HG03139 (cell line): ENCODE data around the gene TMEM198.

Source experiments
- ATAC-seq: cut with Tn5 transposase; IDR thresholded peaks from one replicate; pipeline ENCODE4 v1.9.1; 2021; ENCODE audit not compliant: unreplicated experiment

Gene TMEM198

DNA sequence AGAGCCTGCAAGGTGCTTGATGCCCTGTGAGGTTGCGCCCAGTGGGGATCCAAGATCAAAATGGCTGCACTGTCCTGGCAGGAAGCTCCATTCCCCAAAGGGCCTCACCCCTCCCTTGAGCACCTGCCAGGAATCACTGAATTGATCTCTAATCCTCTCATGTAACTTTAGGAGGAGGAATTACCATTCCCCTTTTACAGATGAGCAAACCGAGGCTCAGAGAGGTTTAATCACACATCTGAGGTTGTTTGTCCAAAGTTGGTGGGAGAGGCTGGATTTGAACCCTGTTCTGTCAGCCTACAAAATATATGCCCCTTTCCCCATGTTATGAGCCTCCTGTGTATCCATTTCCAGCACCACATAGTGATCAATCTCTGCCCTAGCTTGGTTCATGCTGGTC lies 19.0 kb upstream of the TMEM198 start:
- ATAC-seq, result no peak

DNA sequence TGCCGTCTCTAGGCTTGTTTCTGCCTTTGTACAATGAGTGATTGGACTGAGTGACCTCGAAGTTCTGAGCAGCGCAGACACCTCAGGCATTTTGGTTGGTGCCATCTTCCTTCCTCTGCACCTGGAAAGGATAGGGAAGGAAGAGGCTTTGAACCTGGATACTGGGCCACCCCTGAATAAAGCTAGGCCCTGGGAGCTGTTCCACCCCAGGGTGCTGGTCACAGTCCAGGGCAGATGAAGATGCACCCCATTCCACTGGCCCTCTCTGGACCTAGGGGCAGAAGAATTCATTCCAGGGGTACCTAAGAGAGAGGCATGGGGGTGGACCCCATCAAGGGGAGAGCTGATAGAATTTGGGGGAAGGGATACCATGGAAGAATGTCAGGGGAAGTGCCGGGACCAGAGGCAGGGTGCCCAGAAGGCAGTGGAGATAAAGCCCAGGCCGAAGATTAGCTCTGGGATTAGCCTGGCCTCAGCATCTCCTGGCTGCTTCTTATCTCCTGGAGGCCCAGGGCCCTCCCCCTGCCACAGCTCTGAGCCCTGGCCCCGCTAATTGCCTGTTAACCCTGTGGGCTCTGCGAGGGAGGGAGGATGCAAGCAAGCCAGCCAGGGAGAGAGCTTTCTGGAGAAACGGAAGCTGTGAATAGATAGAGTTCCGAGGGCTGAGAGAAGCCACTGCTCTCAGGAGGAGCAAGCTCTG lies 18.1 kb upstream of the TMEM198 start:
- no peak for ATAC-seq

DNA sequence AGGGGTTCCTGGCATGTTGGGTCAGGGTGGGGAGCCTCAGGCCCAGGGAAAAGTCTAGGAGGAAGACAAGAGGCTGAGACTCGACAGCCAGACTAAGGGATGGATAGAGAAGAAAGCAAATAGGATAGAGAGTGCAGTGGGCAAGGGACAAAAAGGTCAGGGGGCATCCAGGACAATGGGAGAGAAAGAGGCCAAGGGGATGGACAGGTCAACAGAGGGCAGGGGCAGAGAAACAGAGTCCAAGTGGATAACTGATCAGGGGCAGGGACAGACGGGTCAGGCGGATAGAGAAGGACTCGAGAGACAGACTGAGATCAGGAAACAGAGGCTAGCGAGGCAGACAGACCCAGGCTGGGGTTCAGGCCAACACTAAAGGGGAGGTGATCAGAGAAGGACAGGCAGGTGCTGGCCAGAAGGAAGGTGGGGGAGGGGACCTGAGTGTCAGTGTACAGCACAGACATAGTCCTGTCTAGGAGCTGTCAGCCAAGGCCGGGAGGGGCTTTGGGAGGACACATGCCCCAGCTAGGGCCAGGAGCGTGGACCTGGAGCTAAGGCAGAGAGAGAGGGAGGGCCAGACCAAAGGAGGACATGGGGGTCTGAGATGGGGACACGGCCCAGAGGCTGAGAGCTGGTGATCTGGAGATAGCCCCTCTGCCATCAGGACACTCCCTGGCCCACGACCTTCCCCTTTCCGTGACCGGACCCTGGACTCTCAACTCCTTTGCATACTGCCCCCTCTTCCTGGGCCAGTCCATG lies 17.3 kb upstream of the TMEM198 start:
- ATAC-seq, result no peak

DNA sequence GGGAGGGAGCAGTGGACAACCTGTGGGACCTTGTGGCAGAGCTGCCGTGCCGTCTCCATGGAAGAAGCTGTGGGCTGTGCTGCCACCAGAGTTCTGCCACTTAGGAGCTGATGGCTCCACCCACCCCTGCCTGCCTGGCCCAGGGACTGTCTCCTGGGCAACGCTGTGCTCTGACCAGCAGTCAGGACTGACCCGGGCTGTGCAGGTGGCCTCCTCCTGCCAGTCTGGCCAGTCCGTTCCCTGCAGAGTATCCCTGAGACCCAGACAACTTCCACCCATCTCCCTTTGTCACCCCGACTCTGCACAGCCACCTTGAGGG lies 16.8 kb upstream of the TMEM198 start:
- ATAC-seq, result no peak

DNA sequence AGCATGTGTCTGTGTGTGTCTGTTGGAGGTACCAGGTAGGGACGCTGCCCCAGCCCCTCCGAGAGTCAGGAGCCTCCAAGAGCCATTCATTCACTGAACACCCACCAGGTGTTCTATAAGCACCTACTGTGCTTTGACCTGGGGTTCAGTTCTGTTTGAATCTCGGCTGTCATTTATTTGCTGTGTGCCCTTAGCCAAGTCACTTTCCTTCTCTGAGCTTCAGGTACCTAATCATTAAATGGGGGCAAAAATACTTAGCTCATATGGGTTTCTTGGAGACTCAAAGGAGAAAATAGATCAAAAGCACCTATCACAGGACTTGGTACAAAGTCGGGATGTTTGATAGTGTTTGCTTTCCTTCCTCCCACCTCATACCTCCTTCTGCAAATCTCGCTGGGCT lies 16.4 kb upstream of the TMEM198 start:
- ATAC-seq, result no peak

DNA sequence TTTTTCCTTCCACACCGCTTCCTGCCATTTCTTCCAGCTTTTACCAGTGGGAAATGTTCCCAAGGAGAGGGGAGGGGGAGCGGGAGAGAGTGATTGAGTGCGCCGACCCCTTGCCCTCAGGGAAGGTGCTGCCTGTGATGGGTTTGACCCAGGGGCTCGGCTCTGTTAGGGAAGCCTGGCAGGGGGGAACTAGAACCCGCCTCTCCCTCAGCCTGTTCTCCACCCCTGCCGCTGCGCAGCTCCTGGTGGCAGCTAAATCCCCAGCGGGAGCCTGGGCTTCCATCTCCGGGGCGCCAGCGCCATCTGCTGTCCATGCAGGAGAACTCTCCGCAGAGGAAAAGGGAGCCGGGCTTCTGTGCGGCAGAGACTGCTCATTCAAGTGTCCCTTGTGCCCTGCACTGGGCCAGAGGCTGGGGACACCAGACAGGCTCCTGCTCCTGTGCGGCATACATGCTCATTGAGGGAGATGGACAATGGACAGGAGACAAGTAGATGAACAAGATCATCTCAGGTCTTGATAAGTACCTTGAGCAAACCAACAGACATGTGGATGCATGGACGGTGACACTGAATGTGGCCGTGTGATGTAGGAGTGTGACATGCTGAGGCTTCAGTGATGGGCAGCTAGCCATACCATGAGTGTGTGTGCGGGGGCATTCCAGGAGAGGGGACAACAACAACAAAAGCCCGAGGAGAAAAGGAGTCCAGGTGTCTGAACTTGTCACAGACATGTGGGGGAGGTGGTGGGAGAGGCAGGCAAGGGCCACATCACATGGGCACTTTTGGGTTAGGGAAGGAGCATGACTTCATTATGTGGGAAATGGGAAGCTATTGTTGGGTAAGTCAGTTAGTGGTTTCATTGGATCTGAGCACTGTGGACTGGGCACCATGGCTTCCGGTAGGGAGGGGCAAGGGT lies 13.5 kb upstream of the TMEM198 start:
- peak; percentile 83 for ATAC-seq

DNA sequence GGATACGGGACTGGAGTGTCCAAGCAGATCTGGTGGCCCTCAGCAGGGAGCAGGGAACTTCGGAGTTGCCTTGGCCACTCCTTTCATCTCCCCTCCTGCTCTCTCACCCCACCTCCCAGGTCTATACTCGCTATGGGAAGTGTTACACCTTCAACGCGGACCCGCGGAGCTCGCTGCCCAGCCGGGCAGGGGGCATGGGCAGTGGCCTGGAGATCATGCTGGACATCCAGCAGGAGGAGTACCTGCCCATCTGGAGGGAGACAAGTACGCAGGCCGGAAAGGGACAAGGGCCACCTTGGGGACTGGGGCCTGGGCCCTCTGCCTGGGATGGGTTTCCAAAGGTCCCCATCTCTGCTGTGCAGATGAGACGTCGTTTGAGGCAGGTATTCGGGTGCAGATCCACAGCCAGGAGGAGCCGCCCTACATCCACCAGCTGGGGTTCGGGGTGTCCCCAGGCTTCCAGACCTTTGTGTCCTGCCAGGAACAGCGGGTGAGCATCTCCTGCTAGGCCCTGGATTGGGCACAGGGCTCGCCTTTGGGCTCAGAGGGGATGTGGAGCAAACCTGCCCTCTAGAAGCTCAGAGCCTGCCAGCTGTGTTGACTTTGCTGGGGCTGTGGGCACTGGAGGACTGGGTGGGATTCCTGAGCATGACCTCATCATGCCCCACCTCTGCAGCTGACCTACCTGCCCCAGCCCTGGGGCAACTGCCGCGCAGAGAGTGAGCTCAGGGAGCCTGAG lies 12.0 kb upstream of the TMEM198 start:
- no peak for ATAC-seq

DNA sequence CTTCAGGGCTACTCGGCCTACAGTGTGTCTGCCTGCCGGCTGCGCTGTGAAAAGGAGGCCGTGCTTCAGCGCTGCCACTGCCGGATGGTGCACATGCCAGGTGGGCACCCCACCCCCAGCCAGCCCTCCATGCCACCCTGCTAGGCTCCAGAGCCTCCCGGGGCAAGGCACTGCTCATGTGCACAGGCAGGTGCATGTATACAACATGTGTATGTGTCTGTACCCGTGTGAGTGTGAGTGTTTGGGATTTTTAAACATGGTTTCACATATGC lies 11.5 kb upstream of the TMEM198 start:
- ATAC-seq, result no peak

DNA sequence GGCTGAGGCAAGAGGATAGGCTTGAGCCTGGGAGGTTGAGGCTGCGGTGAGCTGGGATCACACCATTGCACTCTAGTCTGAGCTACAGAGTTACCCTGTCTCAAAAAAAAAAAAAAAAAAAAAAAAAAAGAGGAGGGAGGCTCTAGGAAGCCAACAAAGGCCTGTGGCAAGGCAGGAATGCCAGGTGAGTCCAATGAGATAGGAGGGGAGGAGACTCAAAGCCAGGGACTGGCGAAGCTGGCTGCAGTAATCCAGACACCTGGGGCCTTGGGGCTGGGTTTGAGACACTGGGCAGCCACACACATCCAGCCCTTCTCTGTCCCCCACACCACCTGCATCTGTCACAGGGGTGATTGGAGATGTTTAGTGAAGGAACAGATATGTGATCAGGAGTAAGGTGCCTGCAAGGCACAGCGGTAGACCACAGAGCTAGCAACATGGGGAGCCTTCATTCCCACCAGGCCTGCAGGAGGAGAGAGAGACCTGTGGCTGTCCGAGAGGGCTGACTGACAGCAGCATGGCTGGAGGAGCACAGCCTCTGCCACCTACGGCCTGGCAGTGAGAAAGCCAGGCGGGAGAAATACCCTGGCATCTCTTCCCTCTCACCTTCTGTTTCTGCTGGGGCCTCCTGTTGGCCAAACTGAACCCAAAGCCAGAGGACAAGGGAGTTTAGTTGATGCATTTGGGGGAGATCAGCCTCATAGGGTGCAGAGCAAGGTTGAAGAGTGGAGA lies 9.7 kb upstream of the TMEM198 start:
- ATAC-seq, result no peak

DNA sequence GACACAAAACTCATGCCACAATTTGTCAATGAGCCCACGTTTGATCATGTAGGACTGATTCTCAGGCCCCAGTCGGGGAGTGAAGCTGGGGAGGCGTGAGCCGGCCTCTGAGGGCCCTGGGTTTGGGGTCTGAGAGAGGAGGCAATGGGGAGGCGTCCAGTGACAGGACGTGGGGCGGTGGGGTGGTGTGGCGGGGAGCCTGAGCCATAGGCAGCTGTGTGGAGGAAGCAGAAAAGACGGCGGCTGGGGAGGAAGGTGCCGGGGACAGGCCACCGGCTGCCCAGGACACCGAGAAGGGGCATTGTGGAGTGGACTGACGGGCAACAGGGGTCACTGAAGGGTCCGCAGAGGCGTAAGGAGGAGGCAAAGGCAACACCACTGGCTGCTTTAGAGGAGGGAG lies 7.4 kb upstream of the TMEM198 start:
- ATAC-seq, result no peak

DNA sequence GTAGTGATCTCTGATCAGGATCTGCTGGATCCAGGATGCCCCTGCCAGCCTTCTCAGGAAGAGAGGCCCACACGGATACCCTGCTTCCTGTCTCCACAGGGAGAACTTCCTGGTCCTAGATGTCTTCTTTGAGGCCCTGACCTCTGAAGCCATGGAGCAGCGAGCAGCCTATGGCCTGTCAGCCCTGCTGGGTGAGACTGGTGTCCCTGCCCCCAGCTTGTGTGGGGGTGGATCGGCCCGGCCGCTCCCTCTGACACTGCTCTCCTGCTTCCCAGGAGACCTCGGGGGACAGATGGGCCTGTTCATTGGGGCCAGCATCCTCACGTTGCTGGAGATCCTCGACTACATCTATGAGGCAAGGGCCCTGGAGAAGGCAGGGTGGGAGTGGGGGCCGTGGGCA lies 6.9 kb upstream of the TMEM198 start:
- ATAC-seq, result no peak

DNA sequence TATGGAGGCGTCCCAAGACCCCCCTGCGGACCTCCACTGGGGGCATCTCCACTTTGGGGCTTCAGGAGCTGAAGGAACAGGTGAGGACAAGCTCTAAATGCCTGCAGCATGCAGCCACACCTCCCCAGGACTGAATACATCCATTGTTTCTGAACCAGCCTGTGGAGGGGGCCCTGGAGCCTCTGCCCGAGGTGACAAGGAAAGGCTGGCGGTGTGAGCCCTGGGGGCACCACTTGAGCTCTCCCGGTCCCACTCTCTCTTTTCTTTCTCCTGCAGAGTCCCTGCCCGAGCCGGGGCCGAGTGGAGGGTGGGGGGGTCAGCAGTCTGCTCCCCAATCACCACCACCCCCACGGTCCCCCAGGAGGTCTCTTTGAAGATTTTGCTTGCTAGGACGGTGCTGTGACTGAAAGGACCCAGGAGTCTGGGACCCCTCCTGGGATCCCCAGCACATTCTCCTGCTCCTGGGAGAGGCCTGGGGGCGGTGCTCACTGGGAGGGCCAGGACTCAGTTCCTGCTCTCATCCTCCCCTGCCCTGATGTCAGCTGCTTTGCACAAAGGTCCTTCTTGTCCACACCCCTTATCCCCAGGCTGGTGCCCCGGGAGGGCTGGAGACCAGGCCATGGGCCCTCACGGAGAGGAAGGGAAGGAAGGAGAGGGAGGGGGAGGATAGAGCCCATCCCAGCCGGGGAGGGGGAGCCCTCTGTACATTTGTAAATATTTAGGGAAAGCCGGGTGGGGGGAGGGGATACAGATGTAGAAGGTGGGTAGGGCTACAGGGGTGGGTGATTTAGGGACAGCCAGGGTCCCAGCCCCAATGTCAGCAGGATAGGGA lies 6.0 kb upstream of the TMEM198 start:
- no peak for ATAC-seq

DNA sequence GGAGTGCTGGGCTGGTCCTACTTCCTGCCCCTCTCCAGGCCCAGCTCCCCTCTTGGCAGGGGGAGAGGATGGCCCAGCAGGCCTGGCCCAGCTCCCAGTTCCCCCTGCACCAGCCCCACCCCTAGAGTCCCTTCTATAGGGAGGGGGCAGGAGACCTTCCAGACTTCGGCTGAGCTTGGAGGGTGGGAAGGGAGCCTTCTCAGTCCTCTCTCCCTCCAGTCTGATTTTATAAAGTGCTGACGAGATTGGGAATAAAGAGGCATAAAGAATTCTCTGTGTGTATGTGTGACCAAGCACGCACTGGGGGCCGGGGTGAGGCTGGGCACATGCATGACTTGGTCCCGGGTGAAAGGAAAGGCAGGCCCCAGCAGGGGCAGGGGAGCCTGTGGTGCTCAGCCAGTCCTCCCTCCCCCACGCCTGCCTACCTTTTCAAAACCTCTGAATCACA lies 5.3 kb upstream of the TMEM198 start:
- no peak for ATAC-seq

DNA sequence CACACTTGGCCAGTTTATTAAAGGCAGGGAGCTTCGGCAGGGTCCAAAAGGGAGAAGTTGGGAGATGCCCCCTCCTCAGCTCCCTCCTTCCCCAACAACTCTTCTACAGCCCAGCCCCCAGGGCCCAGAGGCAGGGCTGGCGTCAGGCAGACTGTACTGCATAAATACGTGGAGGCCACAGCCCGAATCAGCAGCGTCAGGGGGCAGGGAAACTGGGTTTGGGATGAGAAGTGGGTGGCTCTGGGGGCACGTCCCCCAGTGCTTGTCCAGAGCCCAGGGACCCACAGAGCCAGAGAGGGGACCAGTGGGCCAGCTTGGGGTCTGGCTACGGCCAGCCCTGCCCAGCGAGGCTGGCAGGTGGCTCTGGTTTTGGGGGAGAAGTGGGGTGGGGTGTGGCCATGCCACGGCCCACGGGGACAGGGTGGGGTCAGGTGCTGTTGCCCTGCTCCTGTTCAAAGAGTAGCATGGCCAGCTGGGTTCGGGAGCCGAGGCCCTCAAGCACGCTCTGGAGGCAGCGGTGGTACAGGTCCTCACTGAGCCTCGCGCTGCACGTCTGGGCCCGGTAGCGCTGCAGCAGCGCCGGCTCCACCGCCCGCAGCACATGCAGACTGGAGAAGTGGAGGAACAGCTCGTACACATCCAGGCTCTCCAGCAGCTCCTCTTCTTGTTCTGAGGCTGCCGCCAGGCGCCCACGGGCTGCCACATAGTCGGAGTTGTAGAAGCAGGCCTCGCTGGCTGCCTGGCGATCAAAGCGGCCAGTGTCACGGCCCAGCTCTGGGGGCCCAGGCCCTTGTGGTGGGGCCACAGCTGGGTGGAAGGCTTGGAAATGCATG lies 4.7 kb upstream of the TMEM198 start:
- ATAC-seq, result no peak

DNA sequence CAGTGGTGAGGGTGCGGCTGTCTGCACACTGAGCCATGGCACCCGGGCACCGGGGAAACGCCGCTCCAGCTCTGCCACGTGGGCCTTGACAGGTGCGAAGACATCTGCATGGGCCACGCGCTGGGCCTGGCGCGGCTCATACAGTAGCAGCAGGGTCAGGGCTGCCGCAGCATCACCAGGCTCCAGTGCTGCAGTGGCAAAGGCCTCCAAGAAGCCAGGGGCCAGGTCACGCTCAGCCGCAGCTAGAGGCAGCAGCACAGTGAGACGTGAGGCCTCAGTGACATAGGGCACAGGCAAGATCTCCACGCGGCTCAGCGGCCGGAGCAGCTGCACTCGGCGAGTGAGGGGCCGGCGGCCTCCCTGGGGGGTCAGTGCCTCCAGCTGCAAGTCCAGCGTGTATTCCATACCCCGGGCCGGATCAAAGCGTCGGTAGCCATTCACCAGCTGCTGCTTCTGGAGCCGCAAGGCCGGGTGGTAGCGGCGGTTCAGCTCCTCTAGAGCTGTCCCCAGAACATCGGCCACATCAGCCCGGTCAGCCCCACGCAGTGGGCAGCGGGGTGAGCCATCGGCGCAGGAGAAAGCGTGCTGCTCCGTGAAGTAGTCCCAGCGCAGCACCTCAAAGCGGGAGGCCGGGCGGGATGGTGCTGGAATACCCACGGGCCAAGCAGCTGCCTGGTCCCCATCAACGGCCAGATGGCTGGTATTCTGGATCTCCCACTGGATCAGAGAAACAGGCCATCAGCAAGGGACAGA lies 3.7 kb upstream of the TMEM198 start:
- ATAC-seq, result no peak

DNA sequence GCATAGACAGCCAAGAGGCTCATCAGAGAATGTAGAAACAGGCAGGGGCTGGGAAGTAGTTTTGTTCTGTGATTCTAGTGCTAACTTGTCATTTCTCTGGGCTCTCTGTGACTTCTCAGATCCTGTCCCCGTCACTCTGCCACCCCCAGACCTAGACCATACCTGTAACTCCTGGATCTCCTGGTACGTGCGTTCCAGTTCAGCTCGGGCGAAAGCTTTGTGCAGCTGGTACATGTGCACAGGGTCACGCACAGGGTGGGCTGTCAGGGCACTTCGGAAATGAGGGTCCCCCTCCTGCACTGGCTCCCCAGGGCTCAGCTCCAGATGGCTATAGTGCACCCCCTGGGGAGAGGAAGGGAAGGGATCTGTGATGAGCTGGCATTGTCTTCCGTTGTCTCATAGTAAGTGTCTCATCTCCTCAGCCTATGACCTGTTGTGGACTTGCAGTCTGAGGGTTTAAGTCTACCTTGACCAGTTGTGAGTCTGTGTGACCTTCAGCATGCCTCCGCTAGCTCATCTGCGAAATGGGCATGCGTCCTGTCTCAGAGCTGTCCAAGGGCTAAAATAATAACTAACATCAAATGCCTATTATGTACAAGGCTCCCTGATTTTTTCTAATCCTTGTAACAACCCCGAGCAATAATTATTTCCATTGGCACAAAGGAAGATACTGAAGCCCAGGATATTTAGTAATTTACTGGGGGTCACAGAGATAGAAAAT lies 2.9 kb upstream of the TMEM198 start:
- no peak for ATAC-seq

DNA sequence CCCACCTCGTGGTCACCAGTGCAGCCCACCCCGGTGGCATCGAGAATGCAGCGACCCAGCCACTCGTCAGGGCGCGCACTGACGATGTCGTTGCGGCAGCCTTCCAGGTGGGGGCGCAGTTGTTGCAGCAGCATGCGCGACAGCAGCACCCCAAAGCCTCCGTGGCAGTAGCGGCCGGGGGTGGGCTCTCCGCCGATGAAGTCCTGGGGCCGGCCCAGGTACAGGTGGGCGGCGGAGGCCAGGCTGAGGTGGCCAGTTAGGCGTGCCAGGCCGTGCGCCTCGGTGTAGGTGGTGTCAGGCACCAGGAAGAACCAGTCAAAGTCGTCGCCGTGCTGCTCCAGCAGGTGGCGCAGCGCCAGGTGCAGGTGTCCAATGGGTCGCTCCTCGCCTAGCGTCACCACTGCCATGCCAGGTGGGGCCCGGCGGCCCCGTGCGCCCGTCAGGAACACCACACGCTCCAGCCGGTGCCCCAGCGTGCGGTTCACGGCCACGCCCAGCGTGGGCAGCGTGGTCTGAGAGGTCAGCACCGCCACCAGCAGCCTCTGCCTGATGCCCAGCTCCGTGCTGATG lies 2.1 kb upstream of the TMEM198 start:
- peak; percentile 46 for ATAC-seq
